Astrocyte (in vitro differentiated cells and primary cell): ENCODE results near the gene FBXO8.

Experiments used
- EZH2 ChIP-seq: IDR thresholded peaks from 2 replicates; pipeline ENCODE4 v1.6.1; 2012; ENCODE audit warnings: mild to moderate bottlenecking, low read length, inconsistent platforms; ENCODE audit not compliant: insufficient read depth
- TF ChIP-seq, protein P1 (sequence below): IDR thresholded peaks from 2 replicates; pipeline ENCODE4 v1.5.1; 2011; ENCODE audit warnings: low read depth, mild to moderate bottlenecking, inconsistent platforms, low read length, moderate library complexity; ENCODE audit not compliant: insufficient read depth

DNA sequence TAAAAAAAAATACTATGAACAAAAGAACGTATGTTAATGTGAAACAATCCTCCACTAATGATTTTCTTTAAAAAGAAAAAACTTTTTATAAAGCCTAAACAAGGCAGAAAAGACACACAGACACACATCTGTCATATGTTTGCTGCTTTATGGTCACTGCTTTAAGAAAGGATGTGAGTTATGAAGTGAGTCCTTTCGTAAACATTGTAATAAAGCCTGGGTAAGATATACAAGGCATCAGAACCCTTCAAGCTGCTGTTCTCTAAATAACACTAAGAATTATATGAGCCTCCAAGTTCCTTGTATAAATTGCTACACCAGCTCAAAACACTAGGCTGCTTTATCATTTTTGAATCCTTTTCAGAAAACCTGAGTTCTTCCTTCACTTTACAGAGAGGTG lies 81.6 kb downstream of the FBXO8 start:
- TF ChIP-seq, protein P1, sequence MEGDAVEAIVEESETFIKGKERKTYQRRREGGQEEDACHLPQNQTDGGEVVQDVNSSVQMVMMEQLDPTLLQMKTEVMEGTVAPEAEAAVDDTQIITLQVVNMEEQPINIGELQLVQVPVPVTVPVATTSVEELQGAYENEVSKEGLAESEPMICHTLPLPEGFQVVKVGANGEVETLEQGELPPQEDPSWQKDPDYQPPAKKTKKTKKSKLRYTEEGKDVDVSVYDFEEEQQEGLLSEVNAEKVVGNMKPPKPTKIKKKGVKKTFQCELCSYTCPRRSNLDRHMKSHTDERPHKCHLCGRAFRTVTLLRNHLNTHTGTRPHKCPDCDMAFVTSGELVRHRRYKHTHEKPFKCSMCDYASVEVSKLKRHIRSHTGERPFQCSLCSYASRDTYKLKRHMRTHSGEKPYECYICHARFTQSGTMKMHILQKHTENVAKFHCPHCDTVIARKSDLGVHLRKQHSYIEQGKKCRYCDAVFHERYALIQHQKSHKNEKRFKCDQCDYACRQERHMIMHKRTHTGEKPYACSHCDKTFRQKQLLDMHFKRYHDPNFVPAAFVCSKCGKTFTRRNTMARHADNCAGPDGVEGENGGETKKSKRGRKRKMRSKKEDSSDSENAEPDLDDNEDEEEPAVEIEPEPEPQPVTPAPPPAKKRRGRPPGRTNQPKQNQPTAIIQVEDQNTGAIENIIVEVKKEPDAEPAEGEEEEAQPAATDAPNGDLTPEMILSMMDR: no peak
- TF ChIP-seq EZH2: no peak
